Breast epithelium (tissue), 3 donors: ENCODE measurements around the gene RPS6KA3.

ENCODE experiments used
- POLR2AphosphoS5 ChIP-seq, 3 donors: sonication (generic); formaldehyde crosslinking; IDR thresholded peaks; one replicate each; pipeline ENCODE4 v1.6.1; 2017; ENCODE audit warnings: antibody characterized with exemption in 3 of 3
- TF ChIP-seq, protein P1 (sequence below), 3 donors: fragments of 450-650 bp; IDR thresholded peaks; one replicate each; pipeline ENCODE4 v1.5.1; 2016 to 2017; ENCODE audit warnings: antibody characterized with exemption in 3 of 3, mild to moderate bottlenecking in 3 of 3, moderate library complexity in 3 of 3

DNA sequence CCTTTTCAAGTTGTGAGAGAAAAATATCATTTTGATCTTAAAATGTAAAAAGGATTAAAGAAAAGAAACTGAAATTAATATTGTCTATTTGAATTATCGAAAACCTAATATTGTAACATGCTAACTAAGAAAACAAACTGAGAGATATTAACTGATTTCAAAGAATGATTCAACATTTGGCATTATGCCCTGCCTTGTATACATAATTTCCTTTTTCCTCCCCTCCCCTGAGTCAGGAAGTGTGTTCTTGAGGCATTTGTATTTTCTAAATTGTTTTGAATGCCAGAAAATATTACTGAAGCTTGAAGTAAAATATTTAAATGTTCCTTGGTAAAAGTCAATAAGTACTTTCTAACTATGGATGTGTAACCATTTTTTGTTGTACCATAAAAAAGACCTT lies 49.4 kb downstream of the RPS6KA3 start:
- TF ChIP-seq, protein P1, sequence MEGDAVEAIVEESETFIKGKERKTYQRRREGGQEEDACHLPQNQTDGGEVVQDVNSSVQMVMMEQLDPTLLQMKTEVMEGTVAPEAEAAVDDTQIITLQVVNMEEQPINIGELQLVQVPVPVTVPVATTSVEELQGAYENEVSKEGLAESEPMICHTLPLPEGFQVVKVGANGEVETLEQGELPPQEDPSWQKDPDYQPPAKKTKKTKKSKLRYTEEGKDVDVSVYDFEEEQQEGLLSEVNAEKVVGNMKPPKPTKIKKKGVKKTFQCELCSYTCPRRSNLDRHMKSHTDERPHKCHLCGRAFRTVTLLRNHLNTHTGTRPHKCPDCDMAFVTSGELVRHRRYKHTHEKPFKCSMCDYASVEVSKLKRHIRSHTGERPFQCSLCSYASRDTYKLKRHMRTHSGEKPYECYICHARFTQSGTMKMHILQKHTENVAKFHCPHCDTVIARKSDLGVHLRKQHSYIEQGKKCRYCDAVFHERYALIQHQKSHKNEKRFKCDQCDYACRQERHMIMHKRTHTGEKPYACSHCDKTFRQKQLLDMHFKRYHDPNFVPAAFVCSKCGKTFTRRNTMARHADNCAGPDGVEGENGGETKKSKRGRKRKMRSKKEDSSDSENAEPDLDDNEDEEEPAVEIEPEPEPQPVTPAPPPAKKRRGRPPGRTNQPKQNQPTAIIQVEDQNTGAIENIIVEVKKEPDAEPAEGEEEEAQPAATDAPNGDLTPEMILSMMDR (IDR thresholded peaks at IDR 0.05): no peak
- no peak for TF ChIP-seq POLR2AphosphoS5 (IDR thresholded peaks at IDR 0.05)
